ENCODE data around the gene APBA1.
"Not testable (repeated sequence)": the region's sequence is repeated elsewhere in the genome, so short reads cannot be mapped to it uniquely, and the experiment has no call there.

The APBA1 gene

DNA sequence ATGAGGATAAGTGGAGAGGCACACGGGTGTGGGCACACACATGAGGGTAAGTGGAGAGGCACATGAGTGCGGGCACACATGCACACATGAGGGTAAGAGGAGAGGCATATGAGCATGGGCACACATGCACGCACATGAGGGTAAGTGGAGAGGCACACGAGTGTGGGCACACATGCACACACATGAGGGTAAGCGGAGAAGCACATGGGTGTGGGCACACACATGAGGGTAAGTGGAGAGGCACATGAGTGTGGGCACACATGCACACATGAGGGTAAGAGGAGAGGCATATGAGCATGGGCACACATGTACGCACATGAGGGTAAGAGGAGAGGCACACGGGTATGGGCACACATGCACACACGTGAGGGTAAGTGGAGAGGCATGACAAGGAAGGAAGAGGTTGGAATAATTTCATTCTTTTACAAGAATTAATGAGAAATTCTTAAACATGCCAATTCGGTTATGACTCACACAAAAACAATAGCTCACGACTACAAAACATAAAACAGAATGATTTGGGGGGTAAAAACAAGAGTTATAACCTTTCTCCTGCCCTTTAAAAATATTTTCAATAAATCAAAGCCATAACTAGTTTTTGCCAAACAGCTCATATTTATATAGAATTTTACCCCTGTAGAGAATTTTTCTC, 67.5 kb downstream of the APBA1 start:
- no peak for DNase-seq (ENCODE audit: low read depth)

DNA sequence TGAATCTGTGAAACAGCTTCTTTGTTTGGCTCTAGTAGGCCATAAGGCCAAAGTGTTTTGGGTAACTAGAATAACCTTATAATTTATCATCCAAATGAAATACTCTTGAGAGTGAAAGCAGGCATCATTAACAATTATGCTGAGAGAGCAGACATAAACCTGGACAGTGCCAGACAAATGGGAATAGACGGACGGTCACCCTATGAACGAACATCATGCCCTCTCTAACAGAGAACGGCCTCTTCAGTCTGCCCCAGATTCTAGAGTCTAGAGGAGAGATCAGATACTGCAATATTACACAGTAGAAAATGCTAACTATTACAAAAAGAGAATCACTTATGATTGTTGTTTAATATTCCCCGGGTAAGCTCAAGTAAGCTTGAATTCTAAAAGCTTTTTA, 68.5 kb downstream of the APBA1 start:
- DNase-seq (ENCODE audit: low read depth): no peak

DNA sequence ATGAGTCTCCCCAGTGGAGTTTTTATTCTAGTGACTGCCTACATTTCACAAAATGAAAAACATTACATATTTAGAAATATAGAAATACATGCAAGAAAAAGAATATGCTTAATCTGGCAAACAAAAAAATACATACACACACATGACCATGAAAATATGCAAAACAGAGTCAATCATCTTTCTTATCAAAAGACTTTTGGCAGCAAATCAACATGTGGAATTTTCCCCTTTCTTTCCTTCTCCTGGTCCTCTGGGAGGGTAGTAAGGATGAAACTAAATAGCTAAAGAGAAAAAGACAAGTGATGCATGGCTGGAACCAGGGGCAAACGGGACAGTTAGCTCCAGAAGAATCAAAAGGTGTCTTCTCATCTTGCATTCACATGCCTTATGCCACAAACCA, 69.4 kb downstream of the APBA1 start:
- no peak for DNase-seq (ENCODE audit: low read depth)

DNA sequence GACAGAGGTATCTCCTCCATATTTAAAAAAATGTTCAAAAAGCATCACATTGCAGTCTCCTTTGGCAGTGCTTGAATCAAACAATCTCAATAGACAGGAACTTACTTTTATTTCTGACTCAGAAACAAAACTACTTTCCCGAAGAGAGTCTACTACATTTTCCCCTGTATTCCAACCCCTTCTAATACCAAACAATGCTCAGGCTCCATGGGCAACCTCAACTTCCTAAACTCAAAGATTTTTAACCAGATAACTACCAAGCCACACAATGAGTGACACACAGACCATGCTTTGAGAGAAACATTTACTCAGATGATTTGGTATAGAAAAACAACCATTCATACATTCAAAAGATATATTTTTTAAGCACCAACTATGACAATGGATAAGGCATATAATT, 70.5 kb downstream of the APBA1 start:
- no peak for DNase-seq (ENCODE audit: low read depth)

DNA sequence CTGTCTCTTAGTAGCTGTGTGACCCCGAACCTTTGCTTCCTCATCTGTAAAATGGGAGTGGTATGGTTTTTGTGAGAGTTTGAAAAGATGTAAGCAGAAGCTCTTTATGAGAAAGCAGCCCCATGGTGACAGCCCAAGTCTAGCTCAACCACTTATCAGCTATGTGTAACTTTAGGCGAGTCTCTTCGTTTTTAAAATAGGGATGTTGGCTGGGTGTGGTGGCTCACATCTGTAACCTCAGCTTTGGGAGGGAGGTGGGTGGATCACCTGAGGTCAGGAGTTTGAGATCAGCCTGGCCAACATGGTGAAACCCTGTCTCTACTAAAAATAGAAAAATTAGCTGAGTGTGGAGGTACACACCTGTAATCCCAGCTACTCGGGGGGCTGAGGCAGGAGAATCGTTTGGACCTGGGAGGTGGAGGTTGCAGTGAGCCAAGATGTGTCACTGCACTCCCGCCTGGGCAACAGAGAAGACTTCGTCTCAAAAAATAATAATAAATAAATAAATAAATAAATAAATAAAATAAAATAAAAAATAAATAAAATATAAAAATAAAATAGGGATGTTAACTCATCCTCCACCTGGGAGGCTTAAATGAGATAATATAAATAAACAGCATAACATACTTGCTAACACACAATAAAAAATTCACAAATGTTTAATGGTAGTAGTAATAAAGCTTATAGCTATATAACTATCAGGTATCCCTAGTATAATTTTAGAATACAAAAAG, 71.7 kb downstream of the APBA1 start:
- no peak for DNase-seq (ENCODE audit: low read depth)

DNA sequence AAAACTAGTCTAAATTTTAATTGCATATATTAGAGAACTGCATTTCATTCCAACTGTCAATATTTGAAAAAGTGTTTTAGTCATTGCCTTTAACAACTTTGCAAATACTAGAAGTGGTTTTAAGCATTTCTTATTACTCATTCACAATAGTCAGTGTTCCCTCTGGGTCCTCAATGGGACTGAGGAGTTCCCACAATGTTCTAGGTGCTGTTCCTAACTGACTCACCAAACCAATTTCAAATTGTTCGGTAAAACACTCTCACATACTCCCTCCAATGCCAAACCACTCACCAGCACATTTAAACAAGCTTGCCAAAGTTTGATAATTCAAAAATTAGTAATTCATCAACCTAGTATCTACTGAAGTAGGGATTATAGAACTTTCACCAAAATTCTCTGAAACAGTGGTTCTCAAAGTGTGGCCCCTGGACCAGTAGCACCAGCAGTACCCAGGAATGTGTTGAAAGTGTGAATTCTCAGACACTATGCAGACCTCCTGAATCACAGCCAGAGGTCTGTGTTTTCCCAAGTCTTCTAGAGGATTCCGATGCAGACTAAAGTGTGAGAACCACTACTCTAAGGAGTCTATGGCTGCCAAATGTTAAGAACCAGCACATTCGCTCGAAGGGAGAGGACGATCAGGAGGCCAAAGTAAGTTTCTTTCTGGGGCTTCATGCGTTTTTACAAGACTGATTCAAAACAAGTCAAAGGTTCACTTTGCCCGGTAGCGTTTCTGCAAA, 72.8 kb downstream of the APBA1 start:
- no peak for DNase-seq (ENCODE audit: low read depth)

DNA sequence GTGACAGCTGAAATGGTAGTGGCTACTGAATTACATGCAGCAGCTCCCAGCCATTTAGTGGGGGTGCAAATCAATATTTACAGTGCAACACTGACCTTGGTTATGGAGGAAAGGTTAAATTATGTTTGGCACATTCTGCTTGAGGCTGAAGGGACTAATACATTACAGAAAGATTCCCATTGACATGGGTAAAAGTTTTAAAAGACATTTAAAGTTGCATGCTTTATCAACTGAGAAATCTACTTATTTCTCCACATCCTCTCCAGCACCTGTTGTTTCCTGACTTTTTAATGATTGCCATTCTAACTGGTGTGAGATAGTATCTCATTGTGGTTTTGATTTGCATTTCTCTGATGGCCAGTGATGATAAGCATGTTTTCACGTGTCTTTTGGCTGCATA, 75.3 kb downstream of the APBA1 start:
- DNase-seq (ENCODE audit: low read depth): not testable (repeated sequence)

DNA sequence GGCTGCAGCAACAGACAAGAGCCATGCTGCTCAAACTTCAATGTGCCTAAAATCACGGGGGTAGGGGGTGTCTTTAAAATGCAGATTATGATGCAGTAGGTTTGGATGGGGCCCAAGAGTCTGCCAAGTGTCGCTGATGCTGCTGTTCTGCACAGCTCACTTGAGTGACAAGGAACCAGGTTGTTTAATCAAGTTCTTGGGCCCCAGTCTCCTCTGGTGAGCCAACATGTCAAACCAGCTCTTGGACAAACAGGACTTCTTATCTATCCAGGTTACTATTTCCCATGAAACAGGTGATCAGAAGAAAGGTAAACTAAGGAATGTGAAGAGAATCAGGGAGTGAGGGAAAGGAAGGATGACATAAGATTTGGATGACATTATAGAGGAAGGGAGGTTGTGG, 78.0 kb downstream of the APBA1 start:
- no peak for DNase-seq (ENCODE audit: low read depth)

DNA sequence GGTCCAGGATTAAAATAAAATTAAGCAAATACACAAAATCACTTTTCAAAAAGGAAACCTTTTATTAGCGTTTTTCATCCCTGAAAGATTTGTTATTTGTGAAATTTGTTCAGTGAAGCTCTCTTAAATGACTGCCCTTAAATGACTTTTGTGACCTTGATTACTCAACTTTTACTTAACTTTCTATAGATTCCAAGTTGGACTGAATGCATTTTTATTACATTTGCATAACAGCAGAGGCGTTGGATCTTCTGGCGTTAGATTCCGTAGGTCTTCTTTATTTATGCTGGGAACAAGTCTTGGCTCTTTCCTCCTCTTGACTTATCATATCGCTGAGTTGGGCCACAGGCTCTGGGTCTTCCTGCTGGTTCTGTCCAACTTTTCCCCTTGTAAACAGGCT, 78.4 kb downstream of the APBA1 start:
- no peak for DNase-seq (ENCODE audit: low read depth)

DNA sequence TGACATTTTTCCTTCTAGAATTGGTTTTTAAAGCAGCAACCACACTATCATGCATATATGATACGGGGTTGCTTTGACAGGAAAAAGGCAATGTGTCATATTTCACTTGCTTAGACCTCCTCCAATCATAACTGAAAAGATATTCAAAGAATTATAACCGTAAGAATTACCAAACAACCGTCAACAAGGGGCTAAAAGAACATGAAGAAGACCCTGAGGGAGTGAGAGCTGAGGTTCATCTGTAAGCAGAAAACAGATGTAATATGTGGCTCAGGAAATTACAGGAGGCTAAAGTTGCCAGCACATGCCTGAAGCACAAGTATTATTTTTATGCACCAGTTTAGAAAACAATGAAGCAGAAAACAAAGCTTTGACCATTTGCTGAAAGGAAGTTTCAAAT, 78.9 kb downstream of the APBA1 start:
- DNase-seq (ENCODE audit: low read depth): no peak

DNA sequence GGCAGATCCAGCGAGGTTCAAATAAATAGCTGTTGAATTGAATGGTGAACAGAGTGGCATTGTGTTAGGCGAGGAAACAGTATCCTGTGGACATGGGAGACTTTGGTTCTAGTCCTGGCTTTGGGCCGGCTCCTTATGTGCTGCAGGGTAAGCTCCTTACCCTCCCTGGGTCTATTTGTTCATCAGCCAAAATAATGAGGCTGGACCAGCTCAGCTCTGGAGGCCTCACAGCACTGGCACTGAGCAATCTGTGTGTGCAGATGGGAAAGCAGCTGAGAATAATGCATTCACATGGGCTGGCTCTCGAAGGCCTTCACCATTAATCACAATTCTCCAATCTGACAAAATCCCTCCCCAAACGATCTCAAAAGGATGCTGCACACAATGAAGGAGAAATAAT, 81.9 kb downstream of the APBA1 start:
- no peak for DNase-seq (ENCODE audit: low read depth)

DNA sequence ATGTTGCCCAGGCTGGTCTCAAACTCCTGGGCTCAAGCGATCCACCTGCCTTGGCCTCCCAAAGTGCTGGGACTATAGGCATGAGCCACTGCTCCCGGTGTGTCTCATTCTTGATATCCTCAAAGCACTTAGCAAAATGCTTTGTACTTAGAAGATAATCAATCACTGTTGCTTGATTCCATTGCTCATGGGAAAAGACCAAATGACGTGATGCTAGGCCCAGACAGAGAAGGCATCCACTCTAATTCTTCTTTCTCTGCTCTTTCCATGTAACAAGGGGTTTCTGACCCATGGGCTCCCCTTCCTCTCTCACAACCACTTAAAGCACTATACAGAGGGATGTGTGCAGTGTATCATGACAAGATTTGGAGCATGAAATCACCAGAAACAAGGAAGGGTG, 83.0 kb downstream of the APBA1 start:
- no peak for DNase-seq (ENCODE audit: low read depth)

DNA sequence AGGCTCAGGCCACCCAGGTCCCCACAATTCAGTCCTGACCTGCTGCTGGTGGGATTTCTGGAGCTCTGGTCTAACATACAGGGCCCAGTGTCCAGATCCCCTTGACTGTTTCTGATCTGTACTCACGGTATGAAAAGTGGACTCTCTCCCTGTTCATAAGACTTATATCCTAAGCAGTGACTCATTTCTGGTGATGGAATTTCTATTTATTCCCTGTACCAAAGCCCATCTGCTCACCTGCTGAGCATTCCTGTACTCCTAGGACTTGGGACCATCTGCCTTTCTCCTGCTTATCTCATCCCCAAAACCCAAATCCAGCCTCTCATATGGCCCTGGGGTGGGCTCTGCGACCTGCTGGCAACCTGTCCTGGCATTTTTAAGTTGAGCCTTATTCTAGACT, 86.6 kb downstream of the APBA1 start:
- no peak for DNase-seq (ENCODE audit: low read depth)

DNA sequence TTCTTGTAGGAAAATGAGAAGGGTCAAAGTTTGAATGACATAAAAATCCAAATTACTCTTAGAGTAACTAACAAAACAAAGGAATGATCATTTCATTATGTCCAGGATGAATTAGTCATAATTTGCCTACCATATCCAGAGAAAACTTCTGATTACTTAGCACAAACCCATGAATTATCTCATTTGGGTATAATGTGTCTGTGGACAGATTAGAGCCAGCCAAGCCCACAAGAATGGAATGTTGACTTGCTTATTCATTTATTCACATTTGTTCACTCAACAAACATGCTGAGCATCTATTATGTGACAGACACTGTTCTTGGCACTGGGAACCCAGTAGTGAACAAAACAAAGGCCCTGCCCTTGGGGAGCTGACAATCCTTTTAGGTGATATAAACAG, 87.4 kb downstream of the APBA1 start:
- no peak for DNase-seq (ENCODE audit: low read depth)

DNA sequence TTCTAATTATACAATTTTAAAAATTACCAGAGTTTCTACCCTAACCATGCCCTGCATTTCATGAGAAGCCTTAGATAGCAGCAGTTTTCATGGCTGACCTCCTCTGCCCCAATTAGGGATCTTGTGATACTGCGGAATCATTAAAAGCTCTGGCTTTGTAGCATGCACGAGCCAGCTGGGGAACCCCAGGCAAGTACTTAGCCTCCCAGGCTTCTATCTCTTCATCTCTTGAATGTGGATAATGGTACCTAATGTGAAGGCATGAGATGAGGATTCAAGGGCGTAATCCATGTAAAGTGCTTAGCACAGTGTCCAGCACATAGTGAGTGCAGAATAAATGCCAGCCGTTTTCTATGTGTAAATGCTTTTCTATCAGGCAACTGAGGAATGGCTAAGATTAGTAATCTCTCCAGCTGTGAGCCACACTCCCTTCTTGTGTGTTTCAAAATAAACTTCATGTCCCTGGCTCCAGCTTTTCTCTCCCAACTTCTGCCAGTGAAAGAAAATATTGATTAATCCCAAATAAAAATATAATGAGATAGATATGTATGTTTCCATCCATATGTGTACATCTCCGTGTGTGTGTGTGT, 88.4 kb downstream of the APBA1 start:
- DNase-seq (ENCODE audit: low read depth): no peak

DNA sequence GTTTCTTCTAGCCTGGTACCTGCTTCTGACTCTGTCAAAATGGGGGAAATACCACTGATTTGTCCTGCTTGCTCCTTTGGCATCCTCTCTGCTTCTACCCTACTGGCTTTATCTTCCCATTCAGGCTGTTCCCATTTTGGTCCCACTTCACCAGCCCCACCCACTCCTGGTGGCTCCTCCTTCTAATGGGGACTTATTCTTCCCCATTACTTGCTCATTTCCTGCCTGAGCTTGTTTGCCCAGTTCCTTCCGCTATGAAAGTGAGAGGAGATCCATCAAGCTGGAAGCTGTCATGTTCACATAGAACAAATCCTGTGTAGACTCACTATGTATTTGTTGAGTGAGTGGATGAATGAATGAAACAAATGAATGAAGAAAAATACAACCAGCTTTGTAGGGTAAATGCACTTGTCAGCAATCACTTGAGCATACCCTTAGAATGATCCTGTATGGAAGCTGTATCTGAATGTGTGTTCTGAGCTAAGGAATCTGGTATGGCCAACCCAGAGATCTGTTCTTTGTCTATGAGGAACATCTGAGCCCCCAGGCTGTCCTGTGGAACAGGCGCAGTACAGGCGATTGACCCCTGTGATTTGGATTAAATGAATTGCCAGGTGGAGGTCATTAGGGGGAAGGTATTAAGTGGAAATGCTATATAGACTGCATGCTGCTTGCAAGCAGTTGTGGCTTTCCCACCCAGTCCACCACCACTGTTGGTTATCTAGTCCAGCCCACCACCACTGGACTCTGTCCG, 89.5 kb downstream of the APBA1 start:
- no peak for DNase-seq (ENCODE audit: low read depth)

DNA sequence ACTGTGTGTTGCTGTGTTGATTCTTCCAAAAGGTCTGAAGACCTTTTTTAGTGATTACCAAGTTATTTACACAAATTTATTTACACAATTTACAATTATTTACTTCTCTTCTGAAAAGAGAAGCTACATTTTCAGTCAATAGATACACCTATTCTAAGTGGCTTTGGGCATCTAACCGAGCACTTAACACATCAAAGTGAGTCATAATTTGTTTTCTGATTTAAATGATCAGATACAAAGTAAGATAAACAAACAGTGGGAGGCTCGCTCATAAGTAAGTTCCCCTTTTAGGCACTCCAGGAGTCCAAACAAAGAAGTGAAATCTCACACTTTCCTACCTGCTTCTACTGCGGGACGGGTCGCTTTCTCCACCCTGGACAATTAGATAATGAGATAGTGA, 90.2 kb downstream of the APBA1 start:
- DNase-seq (ENCODE audit: low read depth): no peak

DNA sequence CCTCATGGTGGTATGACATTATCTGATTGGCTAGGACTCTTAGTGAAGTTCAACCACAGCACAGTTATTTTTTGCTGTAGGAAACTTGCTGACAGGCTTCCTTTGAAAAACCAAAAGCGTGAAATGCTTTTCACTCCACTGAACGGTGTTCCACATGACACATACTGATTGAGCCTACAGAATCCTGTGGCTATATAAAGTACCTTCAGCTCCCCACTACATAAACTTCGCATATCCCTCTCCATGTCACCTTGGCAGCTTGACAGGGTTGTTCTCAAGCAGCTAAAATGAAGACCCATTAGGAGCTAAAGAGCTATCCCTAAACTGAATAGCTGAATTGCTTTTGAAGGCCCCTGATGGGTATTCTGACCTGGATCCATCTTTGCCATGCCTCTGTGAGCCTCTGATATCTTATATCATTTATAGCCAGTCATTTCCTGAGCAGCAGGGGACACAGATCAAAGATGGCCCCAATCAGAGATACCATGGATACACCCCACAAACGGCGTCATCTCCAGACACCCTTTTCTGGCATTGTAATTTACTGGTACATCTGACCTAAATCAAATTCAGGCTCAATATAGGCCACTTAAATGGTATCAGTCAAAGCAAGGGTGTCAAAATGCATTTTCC, 91.5 kb downstream of the APBA1 start:
- DNase-seq (ENCODE audit: low read depth): no peak

DNA sequence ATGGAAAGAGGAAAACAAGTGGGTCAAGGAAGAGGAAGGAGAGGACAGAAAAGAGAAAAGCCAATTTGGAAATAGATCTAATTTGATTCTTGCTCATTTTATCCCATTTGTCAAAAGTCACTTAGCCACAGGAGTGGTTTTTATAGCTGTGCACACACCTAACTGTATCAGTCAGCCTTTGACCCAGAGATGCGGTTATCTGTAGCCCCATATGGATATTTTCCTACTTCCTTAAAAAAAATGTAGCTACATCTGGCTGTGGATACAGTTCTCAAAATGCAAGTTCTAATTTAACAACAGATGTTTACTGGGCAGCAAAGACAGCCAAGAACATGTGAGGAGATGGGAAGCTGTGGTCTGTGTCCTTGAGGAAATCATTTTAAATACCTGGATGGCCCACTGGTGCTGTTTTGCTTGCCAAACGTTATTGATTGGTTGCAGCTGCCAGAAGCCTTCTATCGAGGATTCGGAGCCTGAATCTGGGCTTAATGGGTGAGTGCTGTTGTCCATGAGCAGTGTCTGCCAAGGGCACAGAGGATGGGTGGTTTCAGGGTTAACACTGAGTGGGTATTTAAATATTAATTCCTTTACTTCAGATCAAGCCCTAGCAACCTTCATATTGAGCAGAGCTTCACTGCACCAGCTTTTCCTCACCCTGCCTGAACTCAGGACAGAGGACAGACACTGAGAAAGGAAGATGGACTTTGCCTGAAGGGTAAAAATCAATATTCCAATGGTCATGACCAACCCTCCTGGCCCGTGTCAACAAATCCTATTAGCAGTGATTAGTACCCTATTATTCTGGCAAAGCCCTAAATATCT, 92.2 kb downstream of the APBA1 start:
- no peak for DNase-seq (ENCODE audit: low read depth)

DNA sequence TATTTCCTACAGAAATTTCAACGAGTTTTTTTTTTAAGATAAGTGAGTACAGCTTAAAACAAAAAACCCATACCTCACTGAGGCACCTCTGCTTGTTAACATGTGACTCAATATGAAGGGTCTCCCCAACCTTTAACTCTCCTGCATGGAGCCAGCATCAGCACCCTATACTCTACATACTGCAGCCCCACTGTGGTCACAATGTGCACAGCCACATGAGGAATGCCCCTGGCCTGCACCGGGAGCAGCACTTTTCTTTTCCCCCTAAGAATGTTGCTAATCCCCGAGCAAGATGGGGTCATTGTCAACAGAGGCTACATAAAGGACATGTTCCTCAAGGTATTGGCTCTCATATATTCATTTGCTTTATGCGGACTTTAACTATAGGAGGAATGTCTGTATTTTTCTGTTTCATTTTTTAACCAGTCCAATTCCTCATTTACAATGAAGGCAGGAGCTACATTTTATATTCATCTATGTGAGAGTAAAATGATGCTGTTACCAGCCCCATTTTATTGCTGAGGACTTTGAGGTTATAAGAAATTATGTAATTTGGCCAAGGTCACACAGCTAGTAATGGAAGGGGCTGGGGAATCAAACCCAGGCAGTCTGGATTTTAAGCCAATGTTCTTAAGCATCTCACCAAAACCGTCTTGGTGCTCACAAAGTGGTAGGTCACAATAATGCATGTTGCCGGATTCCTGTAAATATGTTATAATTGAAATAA, 93.0 kb downstream of the APBA1 start:
- DNase-seq (ENCODE audit: low read depth): no peak

Data from HS-5 (cell line).